ENCODE data around the gene MORN1. TPM values are rescaled to one million over a fixed set of nuclear protein-coding genes. Genes with fewer than 3 reads are reported as not detected.

Gene MORN1
- polyA plus RNA-seq, 2 donors = 3.0 to 5.8 TPM

GRCh38 chr1:2283991-2284895 lies 107.1 kb downstream of the MORN1 start:
- H3K36me3 ChIP-seq (ENCODE audit: control insufficient read depth in 2 of 2, insufficient read depth in 2 of 2, low read length in 1 of 2) = no peaks in the 10 kb centered on the region
- H3K4me1 ChIP-seq (ENCODE audit: control insufficient read depth in 2 of 2, insufficient read depth in 2 of 2, low read length in 1 of 2) = peaks cover 12 to 13% of the 10 kb centered on the region in 2 donors
- no peaks in the 10 kb centered on the region for H3K27me3 ChIP-seq (ENCODE audit: control insufficient read depth in 1 of 2, insufficient read depth in 2 of 2, low read length in 2 of 2)
- H3K9me3 ChIP-seq (ENCODE audit: control insufficient read depth in 2 of 2, insufficient read depth in 1 of 2, low read depth in 1 of 2, low read length in 1 of 2) = no peaks in the 10 kb centered on the region
- WGBS, 2 donors = 83 to 85% methylated on average over 27 of the region's 27 CpGs
- H3K27ac ChIP-seq (ENCODE audit: low read depth in 2 of 2, low read length in 1 of 2) = no peak overlapping the region
- no peak overlapping the region for H3K4me3 ChIP-seq (ENCODE audit: low read depth in 1 of 2, low read length in 2 of 2)

- WGBS, 2 donors = 84 to 85% methylated on average over 20 to 21 of the region's 21 CpGs
- Histone ChIP-seq H3K27me3 (ENCODE audit: control insufficient read depth in 1 of 2, insufficient read depth in 2 of 2, low read length in 2 of 2) (no peaks in the 10 kb centered on the region), H3K36me3 (ENCODE audit: control insufficient read depth in 2 of 2, insufficient read depth in 2 of 2, low read length in 1 of 2) (no peaks in the 10 kb centered on the region), H3K4me3 (ENCODE audit: low read depth in 1 of 2, low read length in 2 of 2) (no peak overlapping the region), H3K27ac (ENCODE audit: low read depth in 2 of 2, low read length in 1 of 2) (no peak overlapping the region), H3K9me3 (ENCODE audit: control insufficient read depth in 2 of 2, insufficient read depth in 1 of 2, low read depth in 1 of 2, low read length in 1 of 2) (no peaks in the 10 kb centered on the region), H3K4me1 (ENCODE audit: control insufficient read depth in 2 of 2, insufficient read depth in 2 of 2, low read length in 1 of 2) (peaks cover 14% of the 10 kb centered on the region in 2 donors)
These were observed 107.9 kb downstream of the MORN1 start for GRCh38 chr1:2283371-2283990.

- WGBS, 2 donors = 91 to 93% methylated on average over 28 to 29 of the region's 29 CpGs
- H3K27ac ChIP-seq (ENCODE audit: low read depth in 2 of 2, low read length in 1 of 2) = no peak overlapping the region
- H3K4me1 ChIP-seq (ENCODE audit: control insufficient read depth in 2 of 2, insufficient read depth in 2 of 2, low read length in 1 of 2) = peaks cover 18 to 20% of the 10 kb centered on the region in 2 donors
These were observed 108.6 kb downstream of the MORN1 start for GRCh38 chr1:2282556-2283270.

GRCh38 chr1:2279817-2280216 lies 111.5 kb downstream of the MORN1 start:
- H3K9me3 ChIP-seq (ENCODE audit: control insufficient read depth in 2 of 2, insufficient read depth in 1 of 2, low read depth in 1 of 2, low read length in 1 of 2) = peaks cover 0 to 3% of the 10 kb centered on the region in 2 donors
- no peaks in the 10 kb centered on the region for H3K27me3 ChIP-seq (ENCODE audit: control insufficient read depth in 1 of 2, insufficient read depth in 2 of 2, low read length in 2 of 2)
- H3K36me3 ChIP-seq (ENCODE audit: control insufficient read depth in 2 of 2, insufficient read depth in 2 of 2, low read length in 1 of 2) = peaks cover 0 to 7% of the 10 kb centered on the region in 2 donors
- H3K27ac ChIP-seq (ENCODE audit: low read depth in 2 of 2, low read length in 1 of 2) = peak overlapping the region in 1 of 2 donors; percentile 8
- peaks cover 24 to 33% of the 10 kb centered on the region in 2 donors for H3K4me1 ChIP-seq (ENCODE audit: control insufficient read depth in 2 of 2, insufficient read depth in 2 of 2, low read length in 1 of 2)
- no peak overlapping the region for H3K4me3 ChIP-seq (ENCODE audit: low read depth in 1 of 2, low read length in 2 of 2)
- 67% methylated on average over 9 of the region's 9 CpGs for WGBS, 2 donors

More at GRCh38 chr1:2282556-2283270, 108.6 kb downstream of the MORN1 start:
- Histone ChIP-seq H3K36me3 (ENCODE audit: control insufficient read depth in 2 of 2, insufficient read depth in 2 of 2, low read length in 1 of 2) (peaks cover 0 to 4% of the 10 kb centered on the region in 2 donors), H3K27me3 (ENCODE audit: control insufficient read depth in 1 of 2, insufficient read depth in 2 of 2, low read length in 2 of 2) (no peaks in the 10 kb centered on the region), H3K9me3 (ENCODE audit: control insufficient read depth in 2 of 2, insufficient read depth in 1 of 2, low read depth in 1 of 2, low read length in 1 of 2) (peaks cover 0 to under 1% of the 10 kb centered on the region in 2 donors), H3K4me3 (ENCODE audit: low read depth in 1 of 2, low read length in 2 of 2) (no peak overlapping the region)

- Histone ChIP-seq H3K36me3 (ENCODE audit: control insufficient read depth in 2 of 2, insufficient read depth in 2 of 2, low read length in 1 of 2) (peaks cover 0 to 7% of the 10 kb centered on the region in 2 donors), H3K9me3 (ENCODE audit: control insufficient read depth in 2 of 2, insufficient read depth in 1 of 2, low read depth in 1 of 2, low read length in 1 of 2) (peaks cover 0 to 3% of the 10 kb centered on the region in 2 donors), H3K4me1 (ENCODE audit: control insufficient read depth in 2 of 2, insufficient read depth in 2 of 2, low read length in 1 of 2) (peaks cover 30 to 33% of the 10 kb centered on the region in 2 donors), H3K4me3 (ENCODE audit: low read depth in 1 of 2, low read length in 2 of 2) (no peak overlapping the region), H3K27me3 (ENCODE audit: control insufficient read depth in 1 of 2, insufficient read depth in 2 of 2, low read length in 2 of 2) (no peaks in the 10 kb centered on the region), H3K27ac (ENCODE audit: low read depth in 2 of 2, low read length in 1 of 2) (peak overlapping the region; percentile 32 to 71)
- WGBS, 2 donors = 28 to 36% methylated on average over 13 of the region's 13 CpGs
These were observed 112.1 kb downstream of the MORN1 start for GRCh38 chr1:2279210-2279639.

GRCh38 chr1:2278591-2279209 lies 112.7 kb downstream of the MORN1 start:
- H3K27me3 ChIP-seq (ENCODE audit: control insufficient read depth in 1 of 2, insufficient read depth in 2 of 2, low read length in 2 of 2) = no peaks in the 10 kb centered on the region
- peaks cover 0 to 3% of the 10 kb centered on the region in 2 donors for H3K9me3 ChIP-seq (ENCODE audit: control insufficient read depth in 2 of 2, insufficient read depth in 1 of 2, low read depth in 1 of 2, low read length in 1 of 2)
- H3K36me3 ChIP-seq (ENCODE audit: control insufficient read depth in 2 of 2, insufficient read depth in 2 of 2, low read length in 1 of 2) = peaks cover 0 to 8% of the 10 kb centered on the region in 2 donors
- peak overlapping the region; percentile 32 to 71 for H3K27ac ChIP-seq (ENCODE audit: low read depth in 2 of 2, low read length in 1 of 2)
- H3K4me3 ChIP-seq (ENCODE audit: low read depth in 1 of 2, low read length in 2 of 2) = no peak overlapping the region
- WGBS, 2 donors = 63 to 74% methylated on average over 16 of the region's 16 CpGs
- peaks cover 30 to 32% of the 10 kb centered on the region in 2 donors for H3K4me1 ChIP-seq (ENCODE audit: control insufficient read depth in 2 of 2, insufficient read depth in 2 of 2, low read length in 1 of 2)

GRCh38 chr1:2277741-2278488 lies 113.4 kb downstream of the MORN1 start:
- H3K4me3 ChIP-seq (ENCODE audit: low read depth in 1 of 2, low read length in 2 of 2) = no peak overlapping the region
- H3K4me1 ChIP-seq (ENCODE audit: control insufficient read depth in 2 of 2, insufficient read depth in 2 of 2, low read length in 1 of 2) = peaks cover 35 to 40% of the 10 kb centered on the region in 2 donors
- WGBS, 2 donors = 81 to 88% methylated on average over 25 of the region's 25 CpGs
- H3K27me3 ChIP-seq (ENCODE audit: control insufficient read depth in 1 of 2, insufficient read depth in 2 of 2, low read length in 2 of 2) = no peaks in the 10 kb centered on the region
- peaks cover 0 to 11% of the 10 kb centered on the region in 2 donors for H3K36me3 ChIP-seq (ENCODE audit: control insufficient read depth in 2 of 2, insufficient read depth in 2 of 2, low read length in 1 of 2)
- H3K9me3 ChIP-seq (ENCODE audit: control insufficient read depth in 2 of 2, insufficient read depth in 1 of 2, low read depth in 1 of 2, low read length in 1 of 2) = peaks cover 0 to 3% of the 10 kb centered on the region in 2 donors
- H3K27ac ChIP-seq (ENCODE audit: low read depth in 2 of 2, low read length in 1 of 2) = peak overlapping the region; percentile 27 to 64

GRCh38 chr1:2276803-2277580 lies 114.4 kb downstream of the MORN1 start:
- peaks cover 0 to 3% of the 10 kb centered on the region in 2 donors for H3K9me3 ChIP-seq (ENCODE audit: control insufficient read depth in 2 of 2, insufficient read depth in 1 of 2, low read depth in 1 of 2, low read length in 1 of 2)
- H3K4me3 ChIP-seq (ENCODE audit: low read depth in 1 of 2, low read length in 2 of 2) = no peak overlapping the region
- WGBS, 2 donors = 70 to 75% methylated on average over 12 of the region's 12 CpGs
- peaks cover 39 to 43% of the 10 kb centered on the region in 2 donors for H3K4me1 ChIP-seq (ENCODE audit: control insufficient read depth in 2 of 2, insufficient read depth in 2 of 2, low read length in 1 of 2)
- H3K27ac ChIP-seq (ENCODE audit: low read depth in 2 of 2, low read length in 1 of 2) = peak overlapping the region in 1 of 2 donors; percentile 56
- H3K27me3 ChIP-seq (ENCODE audit: control insufficient read depth in 1 of 2, insufficient read depth in 2 of 2, low read length in 2 of 2) = no peaks in the 10 kb centered on the region
- H3K36me3 ChIP-seq (ENCODE audit: control insufficient read depth in 2 of 2, insufficient read depth in 2 of 2, low read length in 1 of 2) = peaks cover 0 to 11% of the 10 kb centered on the region in 2 donors

All from esophagus (tissue), 2 donors.